Activated T-cell treated with anti-CD3 and anti-CD28 coated beads for 1 hour (primary cell): ENCODE measurements around the gene NDUFA13.

ENCODE experiments used
- DNase-seq: peaks from one replicate; pipeline ENCODE4 v3.0.0-alpha.2; 2020; ENCODE audit warnings: low read depth

NDUFA13 gene

GRCh38 chr19:19548915-19549759 lies 33.1 kb downstream of the NDUFA13 start:
- no peak for DNase-seq

- DNase-seq: no peak
These were observed 33.9 kb downstream of the NDUFA13 start for GRCh38 chr19:19549804-19550464.

GRCh38 chr19:19550485-19550929 lies 34.5 kb downstream of the NDUFA13 start:
- no peak for DNase-seq

DNA sequence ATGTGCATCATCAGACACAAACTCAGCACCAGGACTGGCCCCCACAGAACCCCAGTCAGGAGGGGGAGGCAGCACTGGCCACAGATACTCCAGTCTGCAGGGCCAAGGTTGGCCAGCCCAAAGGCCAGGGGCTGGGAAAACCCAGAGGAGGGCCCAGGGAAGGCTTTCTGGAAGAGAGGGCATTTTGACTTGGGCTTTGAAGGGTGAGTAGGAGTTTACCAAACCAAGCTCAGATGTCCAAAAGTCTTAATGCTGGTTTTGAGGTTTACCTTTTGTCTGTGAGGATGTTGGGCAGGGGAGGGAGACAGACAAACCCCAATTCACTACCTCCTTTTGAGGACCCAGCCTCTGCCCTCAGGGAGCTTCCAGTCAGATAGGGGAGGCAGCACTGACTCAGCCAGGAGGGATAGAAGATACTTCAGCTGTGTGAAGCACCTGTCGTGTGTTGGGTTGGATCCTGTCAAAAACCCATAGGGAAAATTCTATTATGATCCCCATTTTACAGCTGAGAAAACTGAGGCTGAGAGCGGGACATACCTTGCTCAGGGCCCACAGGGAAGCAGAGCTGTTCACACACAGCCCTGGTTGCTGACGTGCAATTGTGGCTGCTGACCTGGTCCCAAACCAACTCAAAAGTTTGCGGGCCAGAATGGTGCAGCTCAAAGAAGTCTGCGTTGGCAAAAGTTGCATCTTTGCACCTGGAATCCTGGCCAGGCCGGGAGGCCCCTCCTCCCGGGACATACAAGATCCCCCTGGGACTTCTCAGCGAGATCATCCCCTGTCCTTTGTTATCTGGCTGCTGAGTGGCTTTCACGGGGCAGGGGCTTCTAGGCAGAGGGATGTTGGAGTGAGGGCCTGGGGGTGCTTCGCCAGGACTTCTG lies 35.2 kb downstream of the NDUFA13 start:
- no peak for DNase-seq

- no peak for DNase-seq
These were observed 35.8 kb downstream of the NDUFA13 start for GRCh38 chr19:19551853-19552192.

GRCh38 chr19:19552798-19553197 lies 36.8 kb downstream of the NDUFA13 start:
- DNase-seq: no peak

DNA sequence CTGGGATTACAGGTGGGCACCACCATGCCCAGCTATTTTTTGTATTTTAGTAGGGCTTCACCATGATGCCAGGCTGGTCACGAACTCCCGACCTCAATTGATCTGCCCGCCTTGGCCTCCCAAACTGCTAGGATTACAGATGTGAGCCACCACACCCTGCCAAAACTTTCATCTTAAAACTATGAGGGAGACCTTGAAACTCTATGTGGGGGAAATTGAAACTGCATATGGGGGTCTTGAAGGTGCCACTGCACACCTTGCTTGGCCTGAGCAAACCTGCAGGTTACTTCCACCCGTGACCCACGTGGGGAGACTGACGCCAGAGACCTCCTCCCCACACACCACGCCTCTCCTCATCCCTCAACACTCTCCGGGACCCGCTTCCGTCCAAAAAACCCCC lies 37.6 kb downstream of the NDUFA13 start:
- no peak for DNase-seq

DNA sequence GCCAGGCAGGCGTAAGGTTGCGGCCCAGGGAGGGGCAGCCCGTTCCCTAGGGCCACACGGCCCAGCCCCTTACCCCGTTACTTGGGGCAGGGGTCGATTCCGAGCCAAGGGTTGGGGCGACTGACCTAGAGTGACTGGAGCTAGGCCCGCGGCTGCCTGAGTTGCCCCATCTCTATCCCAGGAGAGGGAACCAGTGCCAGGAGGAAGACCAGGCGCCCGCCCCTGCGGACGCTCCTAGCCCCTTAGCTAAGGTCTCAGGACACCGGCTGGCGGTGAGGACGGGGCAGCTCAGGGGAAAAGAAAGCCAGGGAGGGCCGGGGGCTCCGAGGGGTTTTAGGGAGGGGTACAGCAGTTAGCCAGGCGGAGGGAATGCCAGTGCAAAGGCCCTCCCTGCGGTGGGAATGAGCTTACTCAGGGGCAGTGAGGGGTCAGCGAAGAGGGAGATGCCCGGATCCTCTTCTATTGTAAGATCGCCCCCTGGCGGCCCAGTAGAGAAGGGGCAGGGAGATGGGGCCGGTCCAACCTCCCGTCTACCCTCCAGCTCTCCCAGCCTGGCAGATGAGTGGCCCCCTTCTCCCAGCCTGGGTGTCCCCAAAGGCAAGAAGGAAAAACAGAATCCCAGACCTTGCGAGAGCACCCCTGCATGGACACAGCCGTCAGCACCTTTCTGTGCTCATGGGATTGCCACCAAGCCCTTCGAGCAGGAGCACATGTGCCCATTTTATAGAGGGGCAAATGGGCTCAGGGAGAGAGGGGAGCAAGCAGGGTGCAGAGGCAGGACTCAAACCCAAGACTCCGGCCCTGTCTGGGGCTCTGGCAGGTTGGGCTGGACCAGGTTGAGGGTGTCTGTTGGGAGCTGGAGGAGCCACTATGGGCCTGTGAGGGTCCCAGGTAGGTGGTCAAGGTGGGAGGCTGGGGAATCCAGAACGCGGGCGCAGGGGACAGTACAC lies 38.3 kb downstream of the NDUFA13 start:
- DNase-seq: peak; percentile 54

DNA sequence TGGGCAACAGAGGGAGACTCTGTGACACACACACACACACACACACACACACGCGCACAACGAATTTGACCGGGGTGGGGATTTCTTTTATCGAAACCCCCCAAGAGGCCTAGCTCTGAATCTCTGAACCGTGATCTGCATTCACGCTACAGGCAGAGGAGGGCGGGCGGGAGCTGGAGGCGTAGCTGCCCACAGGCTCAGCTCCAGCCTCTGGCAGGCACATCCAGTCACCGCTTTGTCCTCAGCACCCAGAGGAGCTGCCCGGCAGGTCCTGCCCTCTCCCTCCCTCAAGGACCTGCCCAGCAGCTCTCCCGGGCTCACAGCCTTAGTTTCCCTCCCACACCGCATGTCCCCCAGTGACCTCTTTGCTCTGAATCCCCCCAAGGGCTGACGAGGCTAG lies 42.0 kb downstream of the NDUFA13 start:
- DNase-seq: no peak

- no peak for DNase-seq
These were observed 42.6 kb downstream of the NDUFA13 start for GRCh38 chr19:19558636-19559035.

- no peak for DNase-seq
These were observed 43.9 kb downstream of the NDUFA13 start for GRCh38 chr19:19559931-19560330.

DNA sequence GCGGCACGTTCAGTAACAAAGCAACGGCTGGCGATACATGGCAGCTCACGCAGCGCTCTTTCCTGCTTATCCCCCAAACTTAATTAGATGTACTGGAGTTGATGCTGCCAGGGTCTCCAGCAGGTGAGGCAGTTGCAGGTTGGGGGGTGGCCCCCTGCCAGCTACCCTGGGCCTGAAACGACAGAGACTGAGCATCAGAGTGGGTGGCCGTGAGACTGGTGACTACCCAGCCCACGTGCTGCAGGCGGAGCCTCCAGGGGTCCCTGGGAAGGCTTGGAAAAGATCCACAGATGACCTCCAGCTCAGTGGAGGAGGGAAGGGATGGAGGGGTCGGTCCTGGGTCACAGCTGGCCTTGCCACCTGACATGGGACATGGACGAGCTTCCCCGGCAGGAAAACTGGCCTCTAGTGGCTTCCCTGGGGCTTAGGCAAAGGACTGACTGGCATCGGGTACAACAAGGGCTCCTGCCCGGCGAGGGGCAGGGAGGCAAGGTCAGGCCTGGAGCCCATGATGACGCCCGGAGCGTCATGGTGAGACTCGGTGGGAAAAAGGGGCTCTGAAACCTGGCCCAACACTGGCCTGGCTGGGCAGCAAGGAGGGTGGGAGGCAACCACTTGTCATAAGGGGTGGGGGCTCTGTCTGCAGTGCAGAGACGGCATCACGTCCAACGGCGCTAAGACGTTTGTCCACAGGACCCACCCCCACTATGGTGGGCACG lies 46.1 kb downstream of the NDUFA13 start:
- DNase-seq: no peak

DNA sequence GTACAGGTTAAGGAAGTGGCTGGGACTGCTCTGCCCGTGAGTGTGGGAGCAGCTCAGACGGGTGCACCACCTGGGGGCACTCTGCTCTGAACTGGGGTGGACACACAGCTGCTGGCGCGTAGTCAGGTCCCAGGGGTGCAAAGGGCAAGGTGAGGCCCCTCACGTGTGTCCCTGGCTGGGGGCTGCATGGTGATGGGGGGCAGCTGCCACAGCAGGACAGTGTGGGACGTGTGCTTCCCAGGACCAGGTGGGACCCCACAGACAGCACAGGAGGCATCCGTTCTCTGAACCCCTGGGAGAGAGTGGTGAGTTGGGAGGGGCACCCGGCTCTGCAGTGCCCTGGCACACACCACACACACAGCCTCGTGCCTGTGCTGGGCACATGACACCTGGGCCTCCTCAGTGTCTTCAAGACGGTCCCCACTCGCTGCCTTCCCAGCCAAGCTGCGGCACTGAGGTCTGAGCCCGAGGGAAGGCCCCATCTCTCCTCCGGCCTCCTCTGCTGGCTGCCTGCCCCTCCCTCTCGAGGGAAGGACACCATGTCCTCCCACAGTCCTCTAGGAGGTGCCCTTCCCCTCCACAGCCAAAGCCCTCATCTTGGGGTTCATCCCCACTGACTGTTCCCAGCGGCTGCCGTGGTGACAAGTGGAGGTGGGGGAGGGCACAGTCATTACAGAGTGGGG lies 46.8 kb downstream of the NDUFA13 start:
- DNase-seq: peak; percentile 24

DNA sequence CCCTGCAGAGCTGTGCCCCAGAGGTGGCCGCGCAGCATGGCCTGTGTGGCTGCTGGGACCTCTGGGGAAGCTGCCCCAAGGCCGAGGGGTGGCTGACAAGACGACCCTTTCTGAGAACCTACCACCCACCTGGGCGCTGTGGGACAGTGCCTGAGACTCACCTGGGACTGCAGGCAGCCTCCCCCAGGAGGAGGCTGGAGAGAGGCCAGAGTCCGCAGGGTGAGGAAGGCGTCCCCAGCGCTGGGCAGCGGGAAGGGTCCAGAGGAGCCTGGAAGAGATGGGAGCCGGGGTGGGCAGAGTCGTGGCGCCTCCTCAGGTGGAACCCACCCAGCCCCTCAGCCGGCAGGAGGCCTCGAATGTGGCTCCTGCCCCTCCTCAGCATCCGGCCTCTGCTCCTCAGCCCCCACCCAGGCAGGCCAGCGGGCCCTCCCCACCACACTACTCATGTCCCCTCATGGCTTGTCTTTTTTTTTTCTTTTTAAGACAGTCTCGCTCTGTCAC lies 47.4 kb downstream of the NDUFA13 start:
- DNase-seq: no peak

DNA sequence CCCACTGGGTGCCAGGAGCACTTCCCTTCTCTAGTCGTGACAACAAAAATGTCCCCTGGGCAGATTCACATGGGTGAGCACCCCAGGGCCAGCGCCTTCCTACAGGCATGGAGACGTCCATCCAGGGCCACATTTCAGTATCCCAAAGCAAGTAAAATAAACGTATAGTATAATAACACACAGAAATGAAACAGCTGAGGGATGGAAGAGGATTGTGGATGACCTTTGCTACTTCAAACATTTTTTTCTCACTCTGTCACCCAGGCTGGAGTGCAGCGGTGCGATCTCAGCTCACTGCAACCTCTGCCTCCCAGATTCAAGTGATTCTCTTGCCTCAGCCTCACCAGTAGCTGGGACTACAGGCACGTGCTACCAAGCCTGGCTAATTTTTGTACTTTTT lies 50.3 kb downstream of the NDUFA13 start:
- no peak for DNase-seq

GRCh38 chr19:19567391-19567790 lies 51.4 kb downstream of the NDUFA13 start:
- DNase-seq: no peak

GRCh38 chr19:19568802-19569756 lies 53.1 kb downstream of the NDUFA13 start:
- no peak for DNase-seq

GRCh38 chr19:19570571-19570970 lies 54.5 kb downstream of the NDUFA13 start:
- DNase-seq: no peak
